Measurements from ENCODE around the gene SPOCK1.
"Not testable (repeated sequence)": the region's sequence is repeated elsewhere in the genome, so short reads cannot be mapped to it uniquely, and the experiment has no call there.

The SPOCK1 gene

GRCh38 chr5:137266186-137266585, 232.9 kb downstream of the SPOCK1 start:
- DNase-seq (ENCODE audit: low read depth in 2 of 2) = no peak

GRCh38 chr5:137265457-137265856, 233.7 kb downstream of the SPOCK1 start:
- no peak for DNase-seq (ENCODE audit: low read depth in 2 of 2)

GRCh38 chr5:137264573-137264972, 234.6 kb downstream of the SPOCK1 start:
- DNase-seq (ENCODE audit: low read depth in 2 of 2) = no peak

GRCh38 chr5:137264041-137264440, 235.1 kb downstream of the SPOCK1 start:
- DNase-seq (ENCODE audit: low read depth in 2 of 2) = no peak

- no peak for DNase-seq (ENCODE audit: low read depth in 2 of 2)
These were observed 235.6 kb downstream of the SPOCK1 start for GRCh38 chr5:137263371-137264005.

- DNase-seq (ENCODE audit: low read depth in 2 of 2) = no peak
These were observed 236.3 kb downstream of the SPOCK1 start for GRCh38 chr5:137262818-137263217.

GRCh38 chr5:137260820-137261695, 238.1 kb downstream of the SPOCK1 start:
- no peak for DNase-seq (ENCODE audit: low read depth in 2 of 2)

- DNase-seq (ENCODE audit: low read depth in 2 of 2) = not testable (repeated sequence)
These were observed 240.0 kb downstream of the SPOCK1 start for GRCh38 chr5:137259115-137259514.

- no peak for DNase-seq (ENCODE audit: low read depth in 2 of 2)
These were observed 244.7 kb downstream of the SPOCK1 start for GRCh38 chr5:137254119-137255090.

- no peak for DNase-seq (ENCODE audit: low read depth in 2 of 2)
These were observed 246.6 kb downstream of the SPOCK1 start for GRCh38 chr5:137252512-137252911.

- no peak for DNase-seq (ENCODE audit: low read depth in 2 of 2)
These were observed 248.7 kb downstream of the SPOCK1 start for GRCh38 chr5:137250421-137250820.

- DNase-seq (ENCODE audit: low read depth in 2 of 2) = no peak
These were observed 250.6 kb downstream of the SPOCK1 start for GRCh38 chr5:137248527-137248926.

GRCh38 chr5:137245438-137245837, 253.7 kb downstream of the SPOCK1 start:
- DNase-seq (ENCODE audit: low read depth in 2 of 2) = no peak

GRCh38 chr5:137240285-137240684, 258.8 kb downstream of the SPOCK1 start:
- no peak for DNase-seq (ENCODE audit: low read depth in 2 of 2)

- no peak for DNase-seq (ENCODE audit: low read depth in 2 of 2)
These were observed 262.1 kb downstream of the SPOCK1 start for GRCh38 chr5:137236849-137237507.

- DNase-seq (ENCODE audit: low read depth in 2 of 2) = no peak
These were observed 262.9 kb downstream of the SPOCK1 start for GRCh38 chr5:137236252-137236651.

- no peak for DNase-seq (ENCODE audit: low read depth in 2 of 2)
These were observed 263.9 kb downstream of the SPOCK1 start for GRCh38 chr5:137234973-137235943.

- no peak for DNase-seq (ENCODE audit: low read depth in 2 of 2)
These were observed 265.4 kb downstream of the SPOCK1 start for GRCh38 chr5:137233726-137234125.

GRCh38 chr5:137233304-137233703, 265.8 kb downstream of the SPOCK1 start:
- not testable (repeated sequence) for DNase-seq (ENCODE audit: low read depth in 2 of 2)

- DNase-seq (ENCODE audit: low read depth in 2 of 2) = no peak
These were observed 267.6 kb downstream of the SPOCK1 start for GRCh38 chr5:137231540-137231939.
